Ovary (tissue), 9 donors: ENCODE results near the gene WNT7B. TPM values are rescaled to one million over a fixed set of nuclear protein-coding genes. Genes with fewer than 3 reads are reported as not detected.
A peak's percentile ranks its signal among the peaks of the same experiment; 100 is the strongest.

ENCODE experiments used
- DNase-seq, 5 donors: peaks; one replicate each; pipeline ENCODE4 v3.0.0-alpha.2; 2019 to 2020
- H3K27ac ChIP-seq, 2 donors: fragments of 200-600 bp; one replicate each; pipeline versions ENCODE4 v1.5.1 to v1.8.0; 2019 to 2022
- H3K27me3 ChIP-seq: fragments of 200-600 bp; one replicate; pipeline ENCODE4 v1.8.0; 2022
- H3K36me3 ChIP-seq: fragments of 200-600 bp; sonication (generic); one replicate; pipeline ENCODE4 v1.5.1; 2019
- H3K4me1 ChIP-seq: one replicate; pipeline ENCODE4 v1.8.1; 2013; ENCODE audit warnings: mild to moderate bottlenecking, moderate library complexity; ENCODE audit not compliant: insufficient read depth
- H3K4me3 ChIP-seq: fragments of 200-600 bp; sonication (generic); one replicate; pipeline ENCODE4 v1.5.1; 2017
- H3K9me3 ChIP-seq, 2 donors: fragments of 200-600 bp in 1 of 2; sonication (generic) in 1 of 2; one replicate each; pipeline versions ENCODE4 v1.5.1 to v1.8.1; 2013 to 2019; ENCODE audit warnings: mild to moderate bottlenecking in 1 of 2, moderate library complexity in 1 of 2
- CTCF ChIP-seq, 3 donors: fragments of 450-650 bp in 2 of 3; fragments of 200-600 bp in 1 of 3; IDR thresholded peaks; one replicate each; pipeline versions ENCODE4 v1.5.1 to v1.8.0; 2016 to 2022; ENCODE audit warnings: antibody characterized with exemption in 3 of 3, mild to moderate bottlenecking in 1 of 3
- EP300 ChIP-seq: sonication (generic); formaldehyde crosslinking; IDR thresholded peaks from one replicate; pipeline ENCODE4 v1.6.1; 2017; ENCODE audit warnings: antibody characterized with exemption
- POLR2A ChIP-seq: fragments of 450-650 bp; IDR thresholded peaks from one replicate; pipeline ENCODE4 v1.6.1; 2017; ENCODE audit warnings: antibody characterized with exemption, mild to moderate bottlenecking, moderate library complexity
- WGBS, 3 donors: extraction: QIAGEN DNeasy Blood & Tissue Kit in 1 of 3; methylation state at CpG; one replicate each; pipeline versions ENCODE4 v1.1.5 to v1.1.7; 2013 to 2017; 5-methylcytosine and 5-hydroxymethylcytosine counted together
- intact Hi-C, 4 donors: fragments of 100-400 bp; cut with DNase I; formaldehyde crosslinking; loops; one replicate each; pipeline versions ENCODE4 v1.11.0 to v1.15.1; 2022 to 2023
- polyA plus RNA-seq, 2 donors: library from polyadenylated mRNA; stranded (reverse); fragments of 200-250 nt in 1 of 2; fragments of 350-450 nt in 1 of 2; fragmentation: Illumina TruSeq in 1 of 2; extraction: RNeasy Lipid Tissue Mini Kit (QIAGEN cat#74804) in 1 of 2; gene quantifications; one replicate each; pipeline ENCODE4 v1.2.3, GENCODE V29; 2013 to 2014
- total RNA-seq, 7 donors: library from RNA; depleted of rRNA in 2 of 7; stranded (reverse); fragments of >200 nt in 2 of 7; fragmentation: NEBNext Ultra II Directional in 3 of 7; extraction: Animal tissue kit (Norgen Biotek cat#: 25700) in 3 of 7; gene quantifications; one replicate each; pipeline versions ENCODE4 v1.1.0 to v1.2.4, GENCODE V29; 2016 to 2023
- donor health status: DM: no; HTN: no; CAD: no; lungs with moderate emphysema.
- donor health status: DM: no; HTN: no; CAD: no.
- donor health status: Bipolar disorder and iron deficiency.
- donor health status: DM: yes; HTN: yes; CAD: no.
- donor health status: DM: no; HTN: no; CAD: no.
- donor health status: DM: yes; HTN: yes; CAD: no.

The WNT7B gene
- total and polyA plus RNA-seq, 9 donors: 0.22 to 2.5 (median 0.59) TPM; not detected in 5

DNA sequence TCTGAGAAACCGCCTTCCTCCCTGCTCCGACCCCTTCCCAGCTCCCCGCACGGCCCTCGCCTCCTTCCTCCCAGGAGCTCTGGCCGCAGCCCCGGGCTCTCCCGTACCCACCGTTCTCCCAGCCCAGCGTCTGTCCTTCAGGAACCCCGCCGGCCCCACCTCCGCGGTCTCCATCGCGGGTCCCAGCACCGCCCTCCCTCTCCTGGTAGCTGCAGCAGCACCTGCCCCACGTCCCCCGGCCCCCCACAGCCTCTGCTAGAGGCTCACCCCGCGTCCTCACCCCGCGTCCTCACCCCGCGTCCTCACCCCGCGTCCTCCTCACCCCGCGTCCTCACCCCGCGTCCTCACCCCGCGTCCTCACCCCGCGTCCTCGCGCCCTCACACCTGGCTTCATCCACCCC, 85.9 kb downstream of the WNT7B start:
- TF ChIP-seq EP300 (no peak), POLR2A (no peak), CTCF (IDR thresholded peaks at IDR 0.05) (no peak)
- Histone ChIP-seq H3K4me1 (no peaks in the 10 kb centered on the region), H3K4me3 (no peak overlapping the region), H3K36me3 (no peaks in the 10 kb centered on the region), H3K9me3 (no peaks in the 10 kb centered on the region), H3K27ac (no peak overlapping the region), H3K27me3 (no peaks in the 10 kb centered on the region)
- DNase-seq: peak in 1 of 5 donors; percentile 7
- WGBS, 3 donors: 61 to 78% (median 70%) methylated on average over 37 of the region's 37 CpGs
- intact Hi-C loops: no loop called here

DNA sequence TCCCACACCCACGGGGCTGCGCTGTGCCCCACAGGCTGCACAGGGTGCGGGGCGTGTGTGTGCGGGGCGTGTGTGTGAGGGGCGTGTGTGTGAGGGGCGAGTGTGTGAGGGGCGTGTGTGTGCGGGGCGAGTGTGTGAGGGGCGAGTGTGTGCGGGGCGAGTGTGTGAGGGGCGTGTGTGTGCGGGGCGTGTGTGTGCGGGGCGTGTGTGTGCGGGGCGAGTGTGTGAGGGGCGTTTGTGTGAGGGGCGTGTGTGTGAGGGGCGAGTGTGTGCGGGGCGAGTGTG, 86.7 kb downstream of the WNT7B start:
- no peak for DNase-seq
- Histone ChIP-seq H3K9me3 (no peaks in the 10 kb centered on the region), H3K4me1 (no peaks in the 10 kb centered on the region), H3K27ac (no peak overlapping the region), H3K4me3 (no peak overlapping the region), H3K36me3 (no peaks in the 10 kb centered on the region), H3K27me3 (no peaks in the 10 kb centered on the region)
- TF ChIP-seq POLR2A (no peak), CTCF (IDR thresholded peaks at IDR 0.05) (no peak), EP300 (no peak)
- 89 to 93% (median 93%) methylated on average over 23 to 26 of the region's 26 CpGs for WGBS, 3 donors
- intact Hi-C loops: no loop called here

GRCh38 chr22:45889539-45890350, 87.2 kb downstream of the WNT7B start:
- intact Hi-C loops: no loop called here
- Histone ChIP-seq H3K9me3 (no peaks in the 10 kb centered on the region), H3K4me1 (no peaks in the 10 kb centered on the region), H3K4me3 (no peak overlapping the region), H3K36me3 (no peaks in the 10 kb centered on the region), H3K27ac (no peak overlapping the region), H3K27me3 (no peaks in the 10 kb centered on the region)
- TF ChIP-seq CTCF (IDR thresholded peaks at IDR 0.05) (no peak), POLR2A (no peak), EP300 (no peak)
- peak in 1 of 5 donors; percentile 9 for DNase-seq
- WGBS, 3 donors: 18 to 35% (median 24%) methylated on average over 48 to 56 of the region's 56 CpGs

DNA sequence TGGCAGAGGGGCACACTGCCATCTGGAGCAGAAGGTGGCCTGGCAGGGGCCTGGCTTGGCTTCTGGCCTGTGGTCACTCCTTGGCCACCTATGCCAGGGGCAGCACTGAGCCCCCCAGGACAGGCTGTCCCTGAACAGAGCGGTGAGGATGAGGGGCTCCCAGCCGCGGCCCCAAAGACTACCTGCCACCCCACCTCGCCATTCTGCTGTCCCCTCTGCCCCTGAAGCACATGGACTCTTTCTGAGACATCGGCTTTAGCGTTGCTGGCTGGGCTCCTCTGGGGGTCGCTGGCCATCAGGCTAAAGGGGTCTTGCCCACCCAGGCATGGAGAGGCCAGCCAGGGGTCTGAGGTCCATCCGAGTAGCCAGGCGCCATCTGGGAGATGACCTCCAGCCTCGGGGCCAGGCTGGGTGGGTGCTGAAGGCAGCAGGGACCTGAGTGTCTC, 87.8 kb downstream of the WNT7B start:
- H3K27ac ChIP-seq: no peak overlapping the region
- H3K36me3 ChIP-seq: no peaks in the 10 kb centered on the region
- no peaks in the 10 kb centered on the region for H3K27me3 ChIP-seq
- WGBS, 3 donors: 73 to 79% (median 74%) methylated on average over 10 of the region's 10 CpGs
- no peak overlapping the region for H3K4me3 ChIP-seq
- H3K4me1 ChIP-seq: no peaks in the 10 kb centered on the region
- DNase-seq: no peak
- no peaks in the 10 kb centered on the region for H3K9me3 ChIP-seq
- TF ChIP-seq CTCF (IDR thresholded peaks at IDR 0.05): no peak
- TF ChIP-seq EP300: no peak
- TF ChIP-seq POLR2A: no peak
- intact Hi-C loops: no loop called here
